ENCODE data around the gene AUTS2. TPM values are rescaled to one million over a fixed set of nuclear protein-coding genes. Genes with fewer than 3 reads are reported as not detected.

AUTS2 gene
- polyA plus RNA-seq, 1 experiment: 0.54 TPM

DNA sequence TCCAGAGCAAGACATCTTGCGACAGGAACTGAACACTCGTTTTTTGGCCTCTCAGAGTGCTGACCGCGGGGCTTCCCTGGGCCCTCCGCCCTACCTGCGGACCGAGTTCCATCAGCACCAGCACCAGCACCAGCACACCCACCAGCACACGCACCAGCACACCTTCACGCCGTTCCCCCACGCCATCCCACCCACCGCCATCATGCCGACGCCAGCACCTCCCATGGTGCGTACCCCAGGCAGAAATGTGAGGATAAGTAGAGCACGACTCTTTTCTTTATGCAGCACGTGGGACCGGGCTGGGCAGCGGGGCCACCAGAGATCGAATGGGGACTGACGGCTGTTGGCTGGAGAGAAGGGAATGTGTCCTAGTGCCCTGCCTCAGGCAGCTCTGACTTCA is 1167.8 kb downstream of the AUTS2 start:
- no peak for DNase-seq (ENCODE audit: low read depth)
- no peaks in the 10 kb centered on the region for H3K36me3 ChIP-seq (ENCODE audit: control insufficient read depth, insufficient read depth, low read length)
- H3K27me3 ChIP-seq (ENCODE audit: control insufficient read depth, insufficient read depth, low read length): no peaks in the 10 kb centered on the region
- TF ChIP-seq, protein P1, sequence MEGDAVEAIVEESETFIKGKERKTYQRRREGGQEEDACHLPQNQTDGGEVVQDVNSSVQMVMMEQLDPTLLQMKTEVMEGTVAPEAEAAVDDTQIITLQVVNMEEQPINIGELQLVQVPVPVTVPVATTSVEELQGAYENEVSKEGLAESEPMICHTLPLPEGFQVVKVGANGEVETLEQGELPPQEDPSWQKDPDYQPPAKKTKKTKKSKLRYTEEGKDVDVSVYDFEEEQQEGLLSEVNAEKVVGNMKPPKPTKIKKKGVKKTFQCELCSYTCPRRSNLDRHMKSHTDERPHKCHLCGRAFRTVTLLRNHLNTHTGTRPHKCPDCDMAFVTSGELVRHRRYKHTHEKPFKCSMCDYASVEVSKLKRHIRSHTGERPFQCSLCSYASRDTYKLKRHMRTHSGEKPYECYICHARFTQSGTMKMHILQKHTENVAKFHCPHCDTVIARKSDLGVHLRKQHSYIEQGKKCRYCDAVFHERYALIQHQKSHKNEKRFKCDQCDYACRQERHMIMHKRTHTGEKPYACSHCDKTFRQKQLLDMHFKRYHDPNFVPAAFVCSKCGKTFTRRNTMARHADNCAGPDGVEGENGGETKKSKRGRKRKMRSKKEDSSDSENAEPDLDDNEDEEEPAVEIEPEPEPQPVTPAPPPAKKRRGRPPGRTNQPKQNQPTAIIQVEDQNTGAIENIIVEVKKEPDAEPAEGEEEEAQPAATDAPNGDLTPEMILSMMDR (IDR thresholded peaks at IDR 0.05; ENCODE audit: insufficient read depth, low read depth, low read length): no peak
- no peak overlapping the region for H3K4me3 ChIP-seq (ENCODE audit: low read depth, low read length)
- ChIA-PET CTCF (no interaction called here), POLR2A (no interaction called here)

DNA sequence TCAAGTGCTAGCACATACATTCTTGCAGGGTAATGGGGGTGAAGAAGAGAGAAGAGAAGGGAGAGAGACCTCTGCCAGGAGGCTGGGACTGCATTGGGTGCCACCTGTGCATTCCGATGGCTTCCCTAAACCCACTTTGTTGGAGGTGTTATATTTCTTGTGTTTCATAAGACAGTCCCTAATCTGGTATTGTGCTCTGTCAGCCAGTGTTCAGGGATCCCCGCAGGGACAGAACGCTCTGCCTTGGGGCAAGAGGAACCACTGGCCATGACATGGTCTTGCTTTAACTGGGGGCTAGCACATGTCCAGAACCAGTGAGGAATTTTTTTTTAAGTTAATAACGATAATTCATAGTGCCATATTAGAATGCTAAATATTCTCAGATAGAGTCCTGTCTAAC is 1168.4 kb downstream of the AUTS2 start:
- Histone ChIP-seq H3K36me3 (ENCODE audit: control insufficient read depth, insufficient read depth, low read length) (no peaks in the 10 kb centered on the region), H3K4me3 (ENCODE audit: low read depth, low read length) (no peak overlapping the region), H3K27me3 (ENCODE audit: control insufficient read depth, insufficient read depth, low read length) (no peaks in the 10 kb centered on the region)
- ChIA-PET CTCF (no interaction called here), POLR2A (no interaction called here)
- DNase-seq (ENCODE audit: low read depth): no peak
- TF ChIP-seq, protein P1 (IDR thresholded peaks at IDR 0.05; ENCODE audit: insufficient read depth, low read depth, low read length): no peak

DNA sequence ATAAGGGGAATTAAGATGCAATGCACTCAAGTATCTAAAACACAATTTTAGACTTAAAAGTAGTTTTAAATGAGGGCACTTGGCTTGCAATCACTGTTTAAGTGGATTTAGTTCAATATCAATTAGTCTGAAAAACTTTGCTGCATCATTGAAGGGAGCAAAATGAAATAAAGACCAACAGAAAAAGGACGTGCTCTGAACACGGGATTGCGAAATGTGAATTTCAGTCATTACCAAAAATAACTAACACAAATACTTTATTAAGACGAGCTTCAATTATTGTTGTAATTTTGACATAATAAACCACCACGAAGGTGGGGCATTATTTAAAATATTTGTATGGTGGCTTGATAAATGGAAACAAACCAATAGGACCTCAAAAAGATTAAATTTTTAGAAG is 1171.9 kb downstream of the AUTS2 start:
- ChIA-PET POLR2A (interaction anchor here (0.6 kb wide), 1 partner anchor 17 kb away, joined by 4 read pairs; no protein-coding TSS in a partner anchor), CTCF (no interaction called here)
- H3K27me3 ChIP-seq (ENCODE audit: control insufficient read depth, insufficient read depth, low read length): no peaks in the 10 kb centered on the region
- H3K4me3 ChIP-seq (ENCODE audit: low read depth, low read length): no peak overlapping the region
- DNase-seq (ENCODE audit: low read depth): no peak
- TF ChIP-seq, protein P1 (IDR thresholded peaks at IDR 0.05; ENCODE audit: insufficient read depth, low read depth, low read length): no peak
- no peaks in the 10 kb centered on the region for H3K36me3 ChIP-seq (ENCODE audit: control insufficient read depth, insufficient read depth, low read length)

GRCh38 chr7:70771451-70771850 is 1173.2 kb downstream of the AUTS2 start:
- no peak for DNase-seq (ENCODE audit: low read depth)
- H3K36me3 ChIP-seq (ENCODE audit: control insufficient read depth, insufficient read depth, low read length): no peaks in the 10 kb centered on the region
- POLR2A ChIA-PET: no interaction called here

DNA sequence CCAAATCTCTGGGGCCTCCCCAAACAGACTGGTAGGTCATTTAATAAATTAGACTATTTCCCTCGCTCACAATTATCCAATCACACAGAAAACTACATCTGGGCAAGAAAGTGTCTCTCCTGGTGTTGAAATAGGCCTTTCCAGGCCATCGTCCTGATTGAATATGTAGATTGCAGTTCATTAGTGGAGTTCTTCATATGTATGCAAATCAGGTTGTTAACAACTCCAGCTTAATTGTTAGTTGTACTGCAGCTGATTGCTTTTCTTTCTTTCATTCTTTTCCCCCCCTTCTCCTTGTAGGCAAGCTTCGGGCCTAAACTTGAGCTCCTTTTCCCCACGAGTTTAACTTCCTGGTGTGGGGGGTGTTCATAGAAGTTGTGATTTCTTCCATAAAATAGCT is 1174.6 kb downstream of the AUTS2 start:
- TF ChIP-seq, protein P1 (IDR thresholded peaks at IDR 0.05; ENCODE audit: insufficient read depth, low read depth, low read length): no peak
- H3K27me3 ChIP-seq (ENCODE audit: control insufficient read depth, insufficient read depth, low read length): no peaks in the 10 kb centered on the region
- H3K36me3 ChIP-seq (ENCODE audit: control insufficient read depth, insufficient read depth, low read length): no peaks in the 10 kb centered on the region
- DNase-seq (ENCODE audit: low read depth): no peak
- H3K4me3 ChIP-seq (ENCODE audit: low read depth, low read length): no peak overlapping the region
- CTCF ChIA-PET: interaction anchor here (1.3 kb wide), 1 partner anchor 13 kb away, joined by 3 read pairs; no protein-coding TSS in a partner anchor
- POLR2A ChIA-PET: interaction anchor here (0.5 kb wide), 1 partner anchor 14 kb away, joined by 3 read pairs; no protein-coding TSS in a partner anchor

More at GRCh38 chr7:70771451-70771850, 1173.2 kb downstream of the AUTS2 start:
- H3K27me3 ChIP-seq (ENCODE audit: control insufficient read depth, insufficient read depth, low read length): no peaks in the 10 kb centered on the region
- CTCF ChIA-PET: interaction anchor here (0.6 kb wide), 1 partner anchor 588 kb away, joined by 5 read pairs; no protein-coding TSS in a partner anchor
- TF ChIP-seq, protein P1 (IDR thresholded peaks at IDR 0.05; ENCODE audit: insufficient read depth, low read depth, low read length): no peak
- H3K4me3 ChIP-seq (ENCODE audit: low read depth, low read length): no peak overlapping the region

Measured in BJ (cell line).